Measurements from ENCODE around the gene LAMB1.
"Not testable (repeated sequence)": the region's sequence is repeated elsewhere in the genome, so short reads cannot be mapped to it uniquely, and the experiment has no call there.

The LAMB1 gene

GRCh38 chr7:107968449-107968848 is 34.5 kb downstream of the LAMB1 start:
- DNase-seq = no peak

- DNase-seq = no peak
Observed at GRCh38 chr7:107967420-107967819, 35.5 kb downstream of the LAMB1 start.

GRCh38 chr7:107966711-107967110 is 36.2 kb downstream of the LAMB1 start:
- no peak for DNase-seq

- no peak for DNase-seq
Observed at GRCh38 chr7:107964510-107964909, 38.5 kb downstream of the LAMB1 start.

GRCh38 chr7:107962817-107963216 is 40.1 kb downstream of the LAMB1 start:
- DNase-seq = no peak

GRCh38 chr7:107961405-107961804 is 41.6 kb downstream of the LAMB1 start:
- DNase-seq = no peak

- no peak for DNase-seq
Observed at GRCh38 chr7:107960272-107960671, 42.7 kb downstream of the LAMB1 start.

GRCh38 chr7:107959527-107959898 is 43.4 kb downstream of the LAMB1 start:
- DNase-seq = no peak

GRCh38 chr7:107958764-107959526 is 44.0 kb downstream of the LAMB1 start:
- DNase-seq = no peak

GRCh38 chr7:107957436-107957835 is 45.5 kb downstream of the LAMB1 start:
- DNase-seq = no peak

- not testable (repeated sequence) for DNase-seq
Observed at GRCh38 chr7:107956950-107957349, 46.0 kb downstream of the LAMB1 start.

GRCh38 chr7:107955394-107955793 is 47.6 kb downstream of the LAMB1 start:
- no peak for DNase-seq

- DNase-seq = no peak
Observed at GRCh38 chr7:107953924-107954303, 49.0 kb downstream of the LAMB1 start.

GRCh38 chr7:107953265-107953923 is 49.6 kb downstream of the LAMB1 start:
- no peak for DNase-seq

GRCh38 chr7:107951896-107952295 is 51.1 kb downstream of the LAMB1 start:
- no peak for DNase-seq

- no peak for DNase-seq
Observed at GRCh38 chr7:107951172-107951787, 51.7 kb downstream of the LAMB1 start.

GRCh38 chr7:107949443-107949935 is 53.5 kb downstream of the LAMB1 start:
- DNase-seq = no peak

GRCh38 chr7:107948645-107949442 is 54.1 kb downstream of the LAMB1 start:
- DNase-seq = no peak

GRCh38 chr7:107946881-107947280 is 56.1 kb downstream of the LAMB1 start:
- no peak for DNase-seq

- no peak for DNase-seq
Observed at GRCh38 chr7:107946451-107946850, 56.5 kb downstream of the LAMB1 start.

- DNase-seq = no peak
Observed at GRCh38 chr7:107945332-107945731, 57.6 kb downstream of the LAMB1 start.

GRCh38 chr7:107944411-107945169 is 58.4 kb downstream of the LAMB1 start:
- no peak for DNase-seq
